Measurements from ENCODE around the gene TNK2. TPM values are rescaled to one million over a fixed set of nuclear protein-coding genes. Genes with fewer than 3 reads are reported as not detected.

The TNK2 gene
- total RNA-seq, 1 experiment from 2014 or later: 72.3 TPM

- Histone ChIP-seq H3K27ac (ENCODE audit: low read length) (no peak overlapping the region), H3K4me1 (ENCODE audit: control insufficient read depth, insufficient read depth, low read length) (no peaks in the 10 kb centered on the region; the same call in 1 of the 2 replicates), H3K27me3 (ENCODE audit: control insufficient read depth, insufficient read depth, low read length) (no peaks in the 10 kb centered on the region), H3K36me3 (ENCODE audit: control insufficient read depth, insufficient read depth, low read length) (peaks cover 2% of the 10 kb centered on the region; the same call in 1 of the 2 replicates), H3K9me3 (ENCODE audit: control insufficient read depth, insufficient read depth, low read depth, low read length) (no peaks in the 10 kb centered on the region), H3K4me3 (ENCODE audit: low read depth in 2 of 2, low read length in 2 of 2) (no peak overlapping the region)
- ChIA-PET POLR2A (no interaction called here), CTCF (no interaction called here)
- TF ChIP-seq TCF7L2 (IDR thresholded peaks at IDR 0.05; ENCODE audit: low read depth, low read length) (no peak), REST (IDR thresholded peaks at IDR 0.05; ENCODE audit: insufficient read depth in 1 of 2, low read depth in 2 of 2, low read length in 1 of 2) (no peak), CTCF (IDR thresholded peaks at IDR 0.05) (no peak), SIN3A (IDR thresholded peaks at IDR 0.05; ENCODE audit: borderline replicate concordance, insufficient read depth, low read depth, low read length) (no peak), POLR2AphosphoS5 (IDR thresholded peaks at IDR 0.05; ENCODE audit: low read depth, low read length) (no peak)
- no peak for ATAC-seq
- intact Hi-C loops (cut with micrococcal nuclease; ENCODE audit: unreplicated experiment) (no loop called here), in situ Hi-C loops (cut with HindIII; ENCODE audit: low pct_unique_long_range_greater_than_20kb, low sequenced_read_pairs) (no loop called here)
- no peak for DNase-seq (ENCODE audit: low read depth, low spot score)
- BruUV-seq (replicated peaks): no TSS peak
These were observed 30.5 kb downstream of the TNK2 start for GRCh38 chr3:195877767-195878423.

DNA sequence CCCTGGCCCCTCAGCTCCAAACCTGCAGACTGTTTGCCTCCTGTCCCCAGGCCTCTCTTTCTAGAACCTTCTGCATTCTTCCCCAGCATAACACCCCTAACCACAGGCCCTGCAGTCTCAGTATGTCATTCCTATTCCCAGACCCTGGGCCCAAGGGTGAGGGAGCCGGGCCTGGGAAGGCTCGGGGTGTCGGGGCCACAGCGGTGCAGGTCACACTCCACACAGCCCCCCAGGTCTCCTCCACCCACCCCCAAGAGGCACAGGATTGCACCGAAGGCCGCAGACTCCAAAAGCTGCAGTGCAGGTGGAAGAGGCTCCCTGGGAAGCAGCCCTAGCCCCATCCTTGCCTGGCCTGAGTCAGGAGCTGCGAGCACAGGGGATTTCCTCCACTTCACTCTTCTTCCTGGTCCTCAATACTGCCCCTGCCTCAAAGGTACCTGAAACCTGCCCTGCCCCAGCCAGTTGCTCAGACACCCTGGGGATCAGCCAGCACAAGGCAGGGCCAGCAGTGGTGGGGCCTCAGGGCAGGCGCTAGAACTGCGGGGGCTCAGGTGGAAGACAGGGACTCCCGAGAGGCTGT is 31.1 kb downstream of the TNK2 start:
- TF ChIP-seq POLR2AphosphoS5 (IDR thresholded peaks at IDR 0.05; ENCODE audit: low read depth, low read length) (no peak), SIN3A (IDR thresholded peaks at IDR 0.05; ENCODE audit: borderline replicate concordance, insufficient read depth, low read depth, low read length) (no peak), TCF7L2 (IDR thresholded peaks at IDR 0.05; ENCODE audit: low read depth, low read length) (no peak), REST (IDR thresholded peaks at IDR 0.05; ENCODE audit: insufficient read depth in 1 of 2, low read depth in 2 of 2, low read length in 1 of 2) (no peak), CTCF (IDR thresholded peaks at IDR 0.05) (no peak)
- ChIA-PET POLR2A (no interaction called here), CTCF (interaction anchor here (0.9 kb wide), 1 partner anchor 27 kb away, joined by 3 read pairs; no protein-coding TSS in a partner anchor)
- H3K4me3 ChIP-seq (ENCODE audit: low read depth in 2 of 2, low read length in 2 of 2): no peak overlapping the region
- no TSS peak for BruUV-seq (replicated peaks)
- intact Hi-C loops (cut with micrococcal nuclease; ENCODE audit: unreplicated experiment) (no loop called here), in situ Hi-C loops (cut with HindIII; ENCODE audit: low pct_unique_long_range_greater_than_20kb, low sequenced_read_pairs) (no loop called here)
- peaks cover 2% of the 10 kb centered on the region; the same call in 1 of the 2 replicates for H3K36me3 ChIP-seq (ENCODE audit: control insufficient read depth, insufficient read depth, low read length)
- H3K9me3 ChIP-seq (ENCODE audit: control insufficient read depth, insufficient read depth, low read depth, low read length): no peaks in the 10 kb centered on the region
- no peaks in the 10 kb centered on the region for H3K27me3 ChIP-seq (ENCODE audit: control insufficient read depth, insufficient read depth, low read length)
- H3K27ac ChIP-seq (ENCODE audit: low read length): no peak overlapping the region
- DNase-seq (ENCODE audit: low read depth, low spot score) (no peak), ATAC-seq (no peak)
- no peaks in the 10 kb centered on the region; the same call in 1 of the 2 replicates for H3K4me1 ChIP-seq (ENCODE audit: control insufficient read depth, insufficient read depth, low read length)

Data from Panc1 (cell line).